NCI-H1105 treated with DMSO at 0.1 percent for 48 hours (cell line): ENCODE data around the gene TMEM205.
"Not testable (repeated sequence)": the region's sequence is repeated elsewhere in the genome, so short reads cannot be mapped to it uniquely, and the experiment has no call there.

Source experiments
- DNase-seq: peaks from one replicate; lab custom pipeline; 2025; lab: John Stamatoyannopoulos, UW

The TMEM205 gene

GRCh38 chr19:11373166-11373884, 27.3 kb upstream of the TMEM205 start:
- DNase-seq: peak; percentile 95

GRCh38 chr19:11370744-11371143, 24.7 kb upstream of the TMEM205 start:
- no peak for DNase-seq

GRCh38 chr19:11367528-11367927, 21.5 kb upstream of the TMEM205 start:
- DNase-seq: no peak

GRCh38 chr19:11365557-11366117, 19.6 kb upstream of the TMEM205 start:
- no peak for DNase-seq

GRCh38 chr19:11364935-11365334, 18.9 kb upstream of the TMEM205 start:
- no peak for DNase-seq

- no peak for DNase-seq
These were observed 18.3 kb upstream of the TMEM205 start for GRCh38 chr19:11364296-11364904.

GRCh38 chr19:11363881-11364280, 17.8 kb upstream of the TMEM205 start:
- DNase-seq: no peak

GRCh38 chr19:11361771-11362731, 16.0 kb upstream of the TMEM205 start:
- no peak for DNase-seq

GRCh38 chr19:11361037-11361770, 15.1 kb upstream of the TMEM205 start:
- DNase-seq: no peak

GRCh38 chr19:11359421-11359820, 13.4 kb upstream of the TMEM205 start:
- no peak for DNase-seq

GRCh38 chr19:11356676-11357550, 10.8 kb upstream of the TMEM205 start:
- peak; percentile 21 for DNase-seq

- DNase-seq: no peak
These were observed 10.0 kb upstream of the TMEM205 start for GRCh38 chr19:11356074-11356397.

GRCh38 chr19:11355160-11356073, 9.3 kb upstream of the TMEM205 start, which contains the start of gene PLPPR2:
TSS of gene PLPPR2 (plus strand) at chr19:11355432. CDS start at chr19:11357674, 2,242 bp downstream.
- peak; percentile 55 for DNase-seq

GRCh38 chr19:11354102-11354501, 8.0 kb upstream of the TMEM205 start:
- DNase-seq: not testable (repeated sequence)

- no peak for DNase-seq
These were observed 3.1 kb upstream of the TMEM205 start for GRCh38 chr19:11349171-11349570.

- no peak for DNase-seq
These were observed 1.5 kb upstream of the TMEM205 start for GRCh38 chr19:11347546-11348039.

GRCh38 chr19:11345122-11345803, 805 bp downstream of the TMEM205 start:
- no peak for DNase-seq

- no peak for DNase-seq
These were observed 3.6 kb downstream of the TMEM205 start for GRCh38 chr19:11342429-11342828.

- not testable (repeated sequence) for DNase-seq
These were observed 6.0 kb downstream of the TMEM205 start for GRCh38 chr19:11340099-11340467.
